ENCODE results near the gene LRRC59. TPM values are rescaled to one million over a fixed set of nuclear protein-coding genes. Genes with fewer than 3 reads are reported as not detected.

Gene LRRC59
- 29.5 and 31.2 TPM in 2 replicates for total RNA-seq
- 30.5 TPM for total RNA-seq (2013)
- polyA plus RNA-seq = 27.7 and 47.4 TPM in 2 replicates
- polyA minus RNA-seq = 39.8 and 52.4 TPM in 2 replicates

DNA sequence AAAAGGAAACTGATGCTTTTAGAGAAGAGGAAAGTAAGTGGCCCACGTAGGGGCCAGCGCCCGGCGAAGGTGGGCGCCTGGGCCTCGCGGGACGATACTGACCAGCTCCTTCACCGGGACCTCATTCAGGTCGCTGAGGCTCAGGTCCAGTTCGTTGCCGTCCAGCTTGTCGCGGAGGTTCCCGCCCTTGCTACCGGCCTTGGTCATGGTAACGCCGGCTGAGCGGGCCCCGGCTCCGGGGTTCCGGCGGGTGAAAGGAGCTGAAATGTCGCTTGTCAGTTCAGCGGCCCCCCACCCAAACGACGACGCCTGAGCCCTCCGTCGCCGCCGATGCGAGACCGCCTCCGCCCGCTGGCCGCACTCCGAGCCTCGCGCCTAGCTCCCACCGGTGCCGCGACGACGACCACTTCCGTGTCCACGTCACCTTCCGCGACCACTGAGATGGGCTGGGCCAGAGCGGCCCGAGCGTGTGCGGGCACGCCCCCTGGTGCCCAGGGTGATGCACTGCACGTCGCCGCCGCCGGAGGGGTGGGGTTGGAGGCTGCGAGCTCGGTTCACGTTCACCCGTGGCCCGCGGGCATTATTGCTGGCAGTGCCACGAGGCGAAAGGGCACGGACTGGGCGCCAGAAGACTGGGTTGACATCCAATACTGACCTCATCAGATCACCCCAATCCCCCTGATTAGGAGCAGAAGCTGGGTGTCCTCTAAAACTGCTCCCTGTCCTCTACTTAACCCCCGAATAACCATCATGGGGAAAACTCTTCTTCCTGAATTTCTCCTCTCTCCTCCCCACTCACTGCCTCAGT is at the start of gene LRRC59:
TSS of gene LRRC59 (minus strand) at position 413 of the 808 bp plus-strand sequence. CDS start at position 207, 206 bp downstream.
- Mint-ChIP-seq H3K27me3 (no peaks in the 10 kb centered on the region), H3K4me3 (peak within 1 kb of the TSS; percentile 89), H3K9me3 (ENCODE audit: insufficient read depth) (no peaks in the 10 kb centered on the region), H3K27ac (peak within 1 kb of the TSS; percentile 91), H3K4me1 (peaks cover 31% of the 10 kb centered on the region)
- Histone ChIP-seq H3K27ac (ENCODE audit: low read length in 2 of 2) (peak within 1 kb of the TSS; percentile 77 to 89), H3K4me3 (ENCODE audit: control extremely low read depth in 1 of 5, extremely low read depth in 1 of 5, insufficient read depth in 1 of 5, low read depth in 2 of 5, low read length in 4 of 5) (peak within 1 kb of the TSS; percentile 62 to 95 (median 92)), H2AFZ (ENCODE audit: insufficient read depth, low read depth, low read length, poor library complexity, severe bottlenecking) (peak within 1 kb of the TSS; percentile 82), H3K4me2 (replicated peaks; ENCODE audit: low read depth, low read length, poor library complexity, severe bottlenecking) (peak within 1 kb of the TSS; percentile 87), H3K9me3 (ENCODE audit: control extremely low read depth in 1 of 3, control insufficient read depth in 2 of 3, insufficient read depth in 1 of 3, low read length in 2 of 3) (no peaks in the 10 kb centered on the region), H3K27me3 (replicated peaks in 1 of 4; ENCODE audit: control extremely low read depth in 1 of 4, control insufficient read depth in 3 of 4, insufficient read depth in 4 of 4, low read length in 3 of 4) (no peaks in the 10 kb centered on the region), H3K4me1 (ENCODE audit: control insufficient read depth in 2 of 2, insufficient read depth in 2 of 2, low read length in 2 of 2) (peaks cover 21 to 25% of the 10 kb centered on the region in 2 donors), H3K79me2 (ENCODE audit: control insufficient read depth, insufficient read depth, low read length) (peaks cover 40% of the 10 kb centered on the region), H3K9ac (ENCODE audit: low read length) (peak within 1 kb of the TSS; percentile 95), H3K36me3 (replicated peaks in 1 of 2; ENCODE audit: control extremely low read depth in 1 of 2, control insufficient read depth in 1 of 2, extremely low read depth in 1 of 2, insufficient read depth in 2 of 2, low read length in 1 of 2) (peaks cover 10 to 27% of the 10 kb centered on the region in 2 experiments), H4K20me1 (ENCODE audit: control insufficient read depth, insufficient read depth, low read length, poor library complexity, severe bottlenecking) (peaks cover 17% of the 10 kb centered on the region)
- ChIA-PET POLR2A (interaction anchor here (0.6 to 2.7 kb wide), 11 partner anchors 16 to 469 kb away, joined by 3 to 21 read pairs (median 4); partner anchors contain the start of genes ACSF2, EME1, MRPL27 and RSAD1), CTCF (interaction anchor here (0.6 to 4.1 kb wide), 37 partner anchors 9 to 756 kb away, joined by 3 to 45 read pairs (median 5); partner anchors contain the start of genes ACSF2, ANKRD40, CHAD and EME1)
- ATAC-seq (ENCODE audit: low read depth) = peak; percentile 100
- WGBS (ENCODE audit: insufficient coverage) = under 1% methylated on average over 70 of the region's 70 CpGs
- intact Hi-C loops (cut with micrococcal nuclease) = loop anchor here (1.0 to 5.0 kb wide), 7 partner anchors 24 to 1505 kb away; partner anchors contain the start of genes ACSF2, ATP5MC1, EME1 and MRPL27
- peak; percentile 95 for DNase-seq
- TF ChIP-seq CTCF (IDR thresholded peaks at IDR 0.05) (peak; percentile 99), EZH2 (IDR thresholded peaks at IDR 0.05; ENCODE audit: borderline replicate concordance, insufficient read depth, low read depth, low read length, poor library complexity, severe bottlenecking) (no peak)

Measured in B cell (primary cell).